Panc1 (cell line): Measurements from ENCODE around the gene TNFAIP8L3. TPM values are rescaled to one million over a fixed set of nuclear protein-coding genes. Genes with fewer than 3 reads are reported as not detected.

Experiments used
- ATAC-seq: fragments of 200-7000 bp; cut with Tn5 transposase; 2 replicates; pipeline ENCODE4 v1.9.1; 2020; ENCODE audit warnings: mild to moderate bottlenecking, moderate library complexity
- BruUV-seq: library from RNA; stranded (reverse); fragments of 400-500 nt; replicated peaks from 2 replicates; lab custom pipeline; 2021; lab: Mats Ljungman, UMichigan
- CTCF ChIA-PET: fragments of 300-600 bp; sonication (Branson Sonifier 250); formaldehyde crosslinking; loops from one replicate; lab custom pipeline; 2022; ENCODE audit warnings: antibody characterized with exemption; lab: Charles Lee
- POLR2A ChIA-PET: fragments of 300-600 bp; sonication (Branson Sonifier 250); formaldehyde crosslinking; loops from one replicate; lab custom pipeline; 2022; ENCODE audit warnings: antibody characterized with exemption; lab: Charles Lee
- DNase-seq: peaks from one replicate; pipeline ENCODE4 v3.0.0-alpha.2; 2010; ENCODE audit warnings: low read depth, low spot score
- H3K27ac ChIP-seq: 2 replicates; pipeline ENCODE4 v1.5.1; 2011; ENCODE audit warnings: mild to moderate bottlenecking, low read length, inconsistent platforms
- H3K27me3 ChIP-seq: fragments of 200-500 bp; sonication (Bioruptor generic); 2 replicates; pipeline ENCODE4 v1.6.0; 2014; ENCODE audit warnings: low read length, inconsistent platforms; ENCODE audit not compliant: control insufficient read depth, insufficient read depth
- H3K36me3 ChIP-seq: fragments of 200-500 bp; sonication (Bioruptor generic); 2 replicates; pipeline ENCODE4 v1.5.1; 2014; ENCODE audit warnings: inconsistent platforms, mild to moderate bottlenecking, low read length, moderate library complexity; ENCODE audit not compliant: control insufficient read depth, insufficient read depth
- H3K4me1 ChIP-seq: 2 replicates; pipeline ENCODE4 v1.5.1; 2011; ENCODE audit warnings: inconsistent platforms, mild to moderate bottlenecking, low read length, moderate library complexity; ENCODE audit not compliant: control insufficient read depth, insufficient read depth
- H3K4me3 ChIP-seq, 2 experiments: 2 replicates each; pipeline ENCODE4 v1.5.1; 2011 to 2012; ENCODE audit warnings: low read depth in 2 of 2, low read length in 2 of 2, mild to moderate bottlenecking in 2 of 2, inconsistent platforms in 1 of 2, moderate library complexity in 1 of 2
- H3K9me3 ChIP-seq: fragments of 200-500 bp; sonication (Bioruptor generic); 2 replicates; pipeline ENCODE4 v1.5.1; 2014; ENCODE audit warnings: low read depth, mild to moderate bottlenecking, inconsistent platforms, low read length, moderate library complexity; ENCODE audit not compliant: control insufficient read depth, insufficient read depth
- CTCF ChIP-seq: fragments of 450-650 bp; IDR thresholded peaks from 2 replicates; pipeline ENCODE4 v1.5.1; 2017; ENCODE audit warnings: mild to moderate bottlenecking
- POLR2AphosphoS5 ChIP-seq: IDR thresholded peaks from 2 replicates; pipeline ENCODE4 v1.6.1; 2012; ENCODE audit warnings: mild to moderate bottlenecking, low read depth, low read length, moderate library complexity
- SIN3A ChIP-seq: IDR thresholded peaks from 2 replicates; pipeline ENCODE4 v1.6.1; 2012; ENCODE audit warnings: low read depth, mild to moderate bottlenecking, low read length, moderate library complexity, borderline replicate concordance; ENCODE audit not compliant: insufficient read depth
- TCF7L2 ChIP-seq: IDR thresholded peaks from 2 replicates; pipeline ENCODE4 v1.6.1; 2011; ENCODE audit warnings: mild to moderate bottlenecking, low read depth, low read length, inconsistent platforms
- in situ Hi-C: cut with HindIII; loops from 2 replicates; pipeline ENCODE4 v1.10.0; 2016; ENCODE audit warnings: low sequenced_read_pairs, low pct_unique_long_range_greater_than_20kb
- intact Hi-C: fragments of 100-400 bp; cut with micrococcal nuclease; formaldehyde crosslinking; loops from one replicate; pipeline ENCODE4 v1.10.0; 2022; ENCODE audit not compliant: unreplicated experiment
- total RNA-seq: library from RNA; stranded (reverse); gene quantifications from one replicate; pipeline ENCODE4 v1.2.1, GENCODE V29; 2021; ENCODE audit not compliant: unreplicated experiment
- TF ChIP-seq, protein P1 (sequence below), 2 experiments: IDR thresholded peaks; 2 replicates each; pipeline ENCODE4 v1.6.1; 2011 to 2012; ENCODE audit warnings: low read depth in 2 of 2, control low read depth in 1 of 2, low read length in 1 of 2, mild to moderate bottlenecking in 1 of 2, moderate library complexity in 1 of 2; ENCODE audit not compliant: insufficient read depth in 1 of 2

The TNFAIP8L3 gene
- total RNA-seq, 1 experiment from 2014 or later = 1.0 TPM

- Histone ChIP-seq H3K4me3 (no peak overlapping the region), H3K36me3 (no peaks in the 10 kb centered on the region), H3K27me3 (no peaks in the 10 kb centered on the region), H3K4me1 (no peaks in the 10 kb centered on the region), H3K27ac (no peak overlapping the region), H3K9me3 (no peaks in the 10 kb centered on the region)
- DNase-seq (no peak), ATAC-seq (no peak)
- no peak for TF ChIP-seq POLR2AphosphoS5
- TF ChIP-seq, protein P1, sequence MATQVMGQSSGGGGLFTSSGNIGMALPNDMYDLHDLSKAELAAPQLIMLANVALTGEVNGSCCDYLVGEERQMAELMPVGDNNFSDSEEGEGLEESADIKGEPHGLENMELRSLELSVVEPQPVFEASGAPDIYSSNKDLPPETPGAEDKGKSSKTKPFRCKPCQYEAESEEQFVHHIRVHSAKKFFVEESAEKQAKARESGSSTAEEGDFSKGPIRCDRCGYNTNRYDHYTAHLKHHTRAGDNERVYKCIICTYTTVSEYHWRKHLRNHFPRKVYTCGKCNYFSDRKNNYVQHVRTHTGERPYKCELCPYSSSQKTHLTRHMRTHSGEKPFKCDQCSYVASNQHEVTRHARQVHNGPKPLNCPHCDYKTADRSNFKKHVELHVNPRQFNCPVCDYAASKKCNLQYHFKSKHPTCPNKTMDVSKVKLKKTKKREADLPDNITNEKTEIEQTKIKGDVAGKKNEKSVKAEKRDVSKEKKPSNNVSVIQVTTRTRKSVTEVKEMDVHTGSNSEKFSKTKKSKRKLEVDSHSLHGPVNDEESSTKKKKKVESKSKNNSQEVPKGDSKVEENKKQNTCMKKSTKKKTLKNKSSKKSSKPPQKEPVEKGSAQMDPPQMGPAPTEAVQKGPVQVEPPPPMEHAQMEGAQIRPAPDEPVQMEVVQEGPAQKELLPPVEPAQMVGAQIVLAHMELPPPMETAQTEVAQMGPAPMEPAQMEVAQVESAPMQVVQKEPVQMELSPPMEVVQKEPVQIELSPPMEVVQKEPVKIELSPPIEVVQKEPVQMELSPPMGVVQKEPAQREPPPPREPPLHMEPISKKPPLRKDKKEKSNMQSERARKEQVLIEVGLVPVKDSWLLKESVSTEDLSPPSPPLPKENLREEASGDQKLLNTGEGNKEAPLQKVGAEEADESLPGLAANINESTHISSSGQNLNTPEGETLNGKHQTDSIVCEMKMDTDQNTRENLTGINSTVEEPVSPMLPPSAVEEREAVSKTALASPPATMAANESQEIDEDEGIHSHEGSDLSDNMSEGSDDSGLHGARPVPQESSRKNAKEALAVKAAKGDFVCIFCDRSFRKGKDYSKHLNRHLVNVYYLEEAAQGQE (IDR thresholded peaks at IDR 0.05; ENCODE audit: insufficient read depth in 1 of 2, low read depth in 2 of 2, low read length in 1 of 2) = no peak
- TF ChIP-seq CTCF = no peak
- TF ChIP-seq SIN3A = no peak
- no peak for TF ChIP-seq TCF7L2
- in situ Hi-C loops = no loop called here
- no TSS peak for BruUV-seq
- intact Hi-C loops = no loop called here
- ChIA-PET CTCF (no interaction called here), POLR2A (no interaction called here)
Observed at GRCh38 chr15:51046799-51047449, 47.8 kb downstream of the TNFAIP8L3 start.

GRCh38 chr15:51046016-51046415 is 48.7 kb downstream of the TNFAIP8L3 start:
- DNase-seq (no peak), ATAC-seq (no peak)
- H3K27me3 ChIP-seq = no peaks in the 10 kb centered on the region
- BruUV-seq = no TSS peak
- no peaks in the 10 kb centered on the region for H3K4me1 ChIP-seq
- no peak overlapping the region for H3K27ac ChIP-seq
- CTCF ChIA-PET = no interaction called here
- in situ Hi-C loops = no loop called here
- intact Hi-C loops = no loop called here
- POLR2A ChIA-PET = no interaction called here
- no peak overlapping the region for H3K4me3 ChIP-seq
- H3K9me3 ChIP-seq = no peaks in the 10 kb centered on the region
- TF ChIP-seq SIN3A (no peak), TCF7L2 (no peak), POLR2AphosphoS5 (no peak), CTCF (no peak)
- TF ChIP-seq, protein P1 (IDR thresholded peaks at IDR 0.05; ENCODE audit: insufficient read depth in 1 of 2, low read depth in 2 of 2, low read length in 1 of 2) = no peak
- H3K36me3 ChIP-seq = no peaks in the 10 kb centered on the region
